Measurements from ENCODE around the gene PPM1E. TPM values are rescaled to one million over a fixed set of nuclear protein-coding genes. Genes with fewer than 3 reads are reported as not detected.
A peak's percentile ranks its signal among the peaks of the same experiment; 100 is the strongest.
"Not testable (repeated sequence)": the region's sequence is repeated elsewhere in the genome, so short reads cannot be mapped to it uniquely, and the experiment has no call there.

Gene PPM1E
- total RNA-seq, 2 donors from 2014 or later: 0.05 to 0.32 TPM

DNA sequence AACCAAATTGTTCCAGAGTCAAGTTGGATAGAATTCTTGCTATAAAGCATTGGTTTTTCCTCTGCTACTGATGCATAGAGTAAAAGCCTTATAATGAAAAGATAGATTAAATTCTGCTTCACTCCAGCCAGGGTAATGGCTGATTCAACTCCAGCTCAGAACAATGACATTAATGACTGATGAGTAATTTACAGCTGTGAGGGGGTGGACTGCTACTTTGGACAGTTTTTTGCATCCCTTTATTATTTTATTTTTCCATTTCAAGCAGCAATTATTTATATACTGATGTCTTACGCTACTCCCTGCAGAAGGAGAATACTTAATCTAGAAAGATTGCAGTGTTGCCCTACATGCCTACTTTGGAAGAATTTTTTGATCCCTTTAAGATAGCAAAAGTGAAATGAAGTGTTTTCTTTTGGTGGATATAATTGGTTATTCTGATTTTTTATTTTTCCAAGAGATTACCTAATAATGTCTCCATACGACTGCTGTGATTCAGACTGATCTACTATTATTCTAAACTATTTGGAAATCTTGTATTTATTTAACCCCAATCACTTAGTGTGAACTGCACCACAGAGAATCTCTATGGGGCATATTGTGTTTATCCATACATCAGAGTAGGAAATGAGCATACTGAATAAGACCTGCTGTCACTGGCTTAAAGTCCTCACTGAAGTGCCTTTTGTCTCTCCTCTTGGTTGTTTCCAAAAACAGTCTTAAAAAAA lies 201.5 kb downstream of the PPM1E start:
- H3K27me3 ChIP-seq: no peaks in the 10 kb centered on the region
- H3K4me3 ChIP-seq: no peak overlapping the region
- H3K27ac ChIP-seq: no peak overlapping the region
- no peaks in the 10 kb centered on the region for H3K4me1 ChIP-seq
- TF ChIP-seq CTCF (IDR thresholded peaks at IDR 0.05): no peak
- no peaks in the 10 kb centered on the region for H3K36me3 ChIP-seq
- intact Hi-C loops (cut with DNase I): no loop called here
- H3K9ac ChIP-seq (ENCODE audit: low read depth in 2 of 2, low read length in 2 of 2): no peak overlapping the region
- DNase-seq: no peak
- H3K9me3 ChIP-seq: no peaks in the 10 kb centered on the region

- H3K27me3 ChIP-seq; H3K9ac ChIP-seq (ENCODE audit: low read depth in 2 of 2, low read length in 2 of 2); DNase-seq; H3K36me3 ChIP-seq; H3K4me3 ChIP-seq; H3K27ac ChIP-seq; H3K4me1 ChIP-seq; intact Hi-C loops (cut with DNase I); H3K9me3 ChIP-seq: not testable (repeated sequence)
These were observed 202.0 kb downstream of the PPM1E start for GRCh38 chr17:58957725-58958073.

DNA sequence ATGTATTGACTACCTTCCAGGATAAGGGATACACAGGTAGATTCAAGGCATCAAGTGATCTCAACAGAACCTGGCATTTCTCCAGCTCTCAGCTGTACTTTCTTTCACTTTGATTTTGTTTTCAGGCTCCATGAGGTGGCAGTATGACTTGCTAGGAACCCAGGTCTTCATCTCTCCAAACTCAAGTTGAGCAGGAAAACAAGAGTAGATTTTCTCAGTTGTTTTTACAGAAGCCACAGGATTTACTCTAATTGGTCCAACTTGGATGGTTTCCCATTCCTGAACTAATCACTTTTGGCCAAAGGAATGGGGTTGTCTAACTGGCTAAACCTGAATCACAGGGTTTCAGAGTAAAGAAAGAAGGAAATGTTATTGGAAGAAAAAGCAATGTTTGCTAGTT lies 204.4 kb downstream of the PPM1E start:
- no peak for TF ChIP-seq CTCF (IDR thresholded peaks at IDR 0.05)
- no peak overlapping the region for H3K27ac ChIP-seq
- intact Hi-C loops (cut with DNase I): no loop called here
- no peaks in the 10 kb centered on the region for H3K9me3 ChIP-seq
- no peak overlapping the region for H3K4me3 ChIP-seq
- no peaks in the 10 kb centered on the region for H3K36me3 ChIP-seq
- peak; percentile 17 for DNase-seq
- no peaks in the 10 kb centered on the region for H3K27me3 ChIP-seq
- H3K9ac ChIP-seq (ENCODE audit: low read depth in 2 of 2, low read length in 2 of 2): no peak overlapping the region
- H3K4me1 ChIP-seq: no peaks in the 10 kb centered on the region

DNA sequence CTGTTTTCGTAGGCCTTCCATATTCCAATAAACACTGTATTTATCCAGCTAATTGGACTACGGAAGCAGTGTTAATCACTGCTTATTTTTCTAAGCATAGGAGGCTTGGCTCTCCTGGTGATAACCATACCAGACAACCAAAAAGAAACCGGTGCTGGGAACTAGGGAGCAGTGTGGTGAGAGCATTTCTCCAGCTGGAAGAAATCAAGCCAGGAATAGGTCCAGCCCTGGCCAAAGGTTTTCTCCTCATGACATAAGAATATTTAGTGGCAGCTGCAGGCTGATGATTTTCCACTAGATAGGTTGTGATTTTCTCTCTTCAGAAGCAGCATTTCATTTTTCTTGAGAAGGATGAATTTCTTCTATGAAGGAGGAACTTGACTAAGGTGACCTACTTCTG lies 209.6 kb downstream of the PPM1E start:
- no peak for DNase-seq
- H3K4me3 ChIP-seq: no peak overlapping the region
- no peak overlapping the region for H3K9ac ChIP-seq (ENCODE audit: low read depth in 2 of 2, low read length in 2 of 2)
- H3K36me3 ChIP-seq: no peaks in the 10 kb centered on the region
- no peaks in the 10 kb centered on the region for H3K9me3 ChIP-seq
- H3K27me3 ChIP-seq: no peaks in the 10 kb centered on the region
- no peaks in the 10 kb centered on the region for H3K4me1 ChIP-seq
- no peak for TF ChIP-seq CTCF (IDR thresholded peaks at IDR 0.05)
- intact Hi-C loops (cut with DNase I): no loop called here
- H3K27ac ChIP-seq: no peak overlapping the region

DNA sequence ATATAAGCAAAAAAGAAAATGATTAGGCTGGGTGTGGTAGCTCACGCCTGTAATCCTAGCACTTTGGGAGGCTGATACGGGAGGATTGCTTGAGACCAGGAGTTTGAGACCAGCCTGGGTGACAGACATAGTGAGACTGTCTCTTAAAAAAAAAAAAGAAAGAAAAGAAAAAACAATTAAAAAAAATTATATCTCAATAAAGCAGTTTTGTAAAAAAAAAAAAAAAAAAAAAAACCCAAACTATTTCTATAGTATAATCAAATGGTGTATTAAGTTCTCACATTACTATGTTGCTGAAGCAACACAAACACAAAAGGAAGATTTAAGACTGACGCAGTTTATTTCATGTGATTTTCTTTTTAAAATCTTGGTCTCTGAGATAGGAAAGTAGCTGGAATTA lies 210.6 kb downstream of the PPM1E start:
- no peak overlapping the region for H3K27ac ChIP-seq
- no peaks in the 10 kb centered on the region for H3K36me3 ChIP-seq
- H3K27me3 ChIP-seq: no peaks in the 10 kb centered on the region
- H3K4me1 ChIP-seq: no peaks in the 10 kb centered on the region
- no peak overlapping the region for H3K4me3 ChIP-seq
- H3K9ac ChIP-seq (ENCODE audit: low read depth in 2 of 2, low read length in 2 of 2): no peak overlapping the region
- no peaks in the 10 kb centered on the region for H3K9me3 ChIP-seq
- TF ChIP-seq CTCF (IDR thresholded peaks at IDR 0.05): no peak
- DNase-seq: no peak
- intact Hi-C loops (cut with DNase I): no loop called here

DNA sequence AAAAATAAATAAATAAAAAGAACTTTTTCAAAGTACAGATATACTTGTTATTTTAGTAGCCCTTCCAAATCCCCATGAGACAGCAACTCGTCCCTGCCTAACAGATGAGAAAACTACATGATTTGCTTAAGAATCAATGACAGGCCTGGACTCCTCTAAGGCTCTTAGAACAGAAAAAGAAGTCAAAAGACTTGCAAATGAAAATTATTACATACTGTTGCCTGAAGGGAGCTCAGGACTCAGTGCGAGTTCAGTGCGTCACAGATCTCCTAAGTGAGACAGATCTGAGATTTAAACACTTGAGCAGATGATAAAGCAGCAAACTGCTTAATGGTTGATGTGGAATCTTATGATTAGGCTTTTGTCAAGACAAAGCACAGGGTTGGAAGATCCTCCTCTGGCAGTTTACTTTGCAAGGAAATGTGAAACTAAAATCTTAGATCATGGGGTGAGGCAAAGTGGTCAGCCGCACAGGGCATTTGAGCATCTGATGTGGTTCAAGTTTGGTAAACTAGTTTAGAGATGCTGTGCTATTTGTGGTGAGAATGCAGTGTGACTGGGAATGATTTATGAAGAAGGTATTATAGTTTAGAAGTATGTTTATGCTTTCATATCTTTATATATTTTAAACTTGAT lies 212.9 kb downstream of the PPM1E start:
- intact Hi-C loops (cut with DNase I): no loop called here
- Histone ChIP-seq H3K36me3 (no peaks in the 10 kb centered on the region), H3K4me1 (no peaks in the 10 kb centered on the region), H3K9me3 (no peaks in the 10 kb centered on the region), H3K27ac (no peak overlapping the region), H3K27me3 (no peaks in the 10 kb centered on the region), H3K9ac (ENCODE audit: low read depth in 2 of 2, low read length in 2 of 2) (no peak overlapping the region), H3K4me3 (no peak overlapping the region)
- DNase-seq: no peak
- TF ChIP-seq CTCF (IDR thresholded peaks at IDR 0.05): no peak

Measured in colonic mucosa (tissue), 4 donors.